H9 (cell line): ENCODE results near the gene MACROH2A1. TPM values are rescaled to one million over a fixed set of nuclear protein-coding genes. Genes with fewer than 3 reads are reported as not detected.

Experiments
- DNase-seq: peaks from one replicate; pipeline ENCODE4 v3.0.0-alpha.2; 2017
- H2AFZ ChIP-seq: one replicate; pipeline ENCODE4 v1.6.1; 2013; ENCODE audit warnings: mild to moderate bottlenecking, low read length, control low read depth, moderate library complexity
- H2AK5ac ChIP-seq: 2 replicates; pipeline ENCODE4 v1.6.1; 2013; ENCODE audit warnings: low read length, control low read depth, mixed read lengths; ENCODE audit not compliant: insufficient read length
- H2BK120ac ChIP-seq: one replicate; pipeline ENCODE4 v1.6.1; 2013; ENCODE audit warnings: low read depth, mild to moderate bottlenecking, low read length, control low read depth, inconsistent platforms; ENCODE audit not compliant: poor library complexity, severe bottlenecking
- H2BK12ac ChIP-seq: 2 replicates; pipeline ENCODE4 v1.6.1; 2013; ENCODE audit warnings: low read length, control low read depth, mixed read lengths, low read depth; ENCODE audit not compliant: insufficient read length
- H2BK15ac ChIP-seq: 2 replicates; pipeline ENCODE4 v1.6.1; 2013; ENCODE audit warnings: low read depth, low read length, control low read depth
- H2BK20ac ChIP-seq: one replicate; pipeline ENCODE4 v1.6.1; 2013; ENCODE audit warnings: low read depth, mild to moderate bottlenecking, low read length, control low read depth, inconsistent platforms; ENCODE audit not compliant: poor library complexity, severe bottlenecking
- H2BK5ac ChIP-seq: 2 replicates; pipeline ENCODE4 v1.6.1; 2013; ENCODE audit warnings: low read length, control low read depth, mixed read lengths; ENCODE audit not compliant: insufficient read length
- H3K14ac ChIP-seq: 2 replicates; pipeline ENCODE4 v1.6.1; 2013; ENCODE audit warnings: low read length, control low read depth; ENCODE audit not compliant: insufficient read depth
- H3K18ac ChIP-seq: 2 replicates; pipeline ENCODE4 v1.6.1; 2013; ENCODE audit warnings: low read depth, mild to moderate bottlenecking, mixed read lengths, low read length, control low read depth; ENCODE audit not compliant: insufficient read length
- H3K23ac ChIP-seq: 2 replicates; pipeline ENCODE4 v1.6.1; 2013; ENCODE audit warnings: low read length, control low read depth, mixed read lengths, low read depth; ENCODE audit not compliant: insufficient read length
- H3K23me2 ChIP-seq: 2 replicates; pipeline ENCODE4 v1.6.1; 2013; ENCODE audit warnings: low read depth, mild to moderate bottlenecking, mixed read lengths, low read length, control low read depth; ENCODE audit not compliant: insufficient read length, poor library complexity, severe bottlenecking
- H3K27ac ChIP-seq: 2 replicates; pipeline ENCODE4 v1.5.1; 2013; ENCODE audit warnings: low read length, control low read depth, mixed read lengths, low read depth; ENCODE audit not compliant: insufficient read length
- H3K27me3 ChIP-seq: 2 replicates; pipeline ENCODE4 v1.6.1; 2013; ENCODE audit warnings: low read length, control low read depth, inconsistent platforms; ENCODE audit not compliant: insufficient read depth
- H3K4ac ChIP-seq: 2 replicates; pipeline ENCODE4 v1.6.1; 2013; ENCODE audit warnings: low read depth, mild to moderate bottlenecking, control low read depth, inconsistent platforms, low read length, moderate library complexity
- H3K4me1 ChIP-seq: 2 replicates; pipeline ENCODE4 v1.6.1; 2013; ENCODE audit warnings: low read length, control low read depth, inconsistent platforms; ENCODE audit not compliant: insufficient read depth
- H3K4me2 ChIP-seq: 2 replicates; pipeline ENCODE4 v1.6.1; 2013; ENCODE audit warnings: low read length, control low read depth, mixed read lengths; ENCODE audit not compliant: insufficient read length, insufficient read depth
- H3K56ac ChIP-seq: 2 replicates; pipeline ENCODE4 v1.6.1; 2013; ENCODE audit warnings: low read depth, mild to moderate bottlenecking, mixed read lengths, low read length, control low read depth; ENCODE audit not compliant: insufficient read length
- H3K79me1 ChIP-seq: 2 replicates; pipeline ENCODE4 v1.6.1; 2013; ENCODE audit warnings: low read depth, mild to moderate bottlenecking, moderate library complexity, low read length, control low read depth, inconsistent platforms; ENCODE audit not compliant: insufficient read depth, poor library complexity, severe bottlenecking
- H3K79me2 ChIP-seq: 2 replicates; pipeline ENCODE4 v1.6.1; 2013; ENCODE audit warnings: low read length, control low read depth, inconsistent platforms; ENCODE audit not compliant: insufficient read depth
- H3K9ac ChIP-seq: 2 replicates; pipeline ENCODE4 v1.6.1; 2013; ENCODE audit warnings: low read length, control low read depth, mixed read lengths; ENCODE audit not compliant: insufficient read length; ENCODE audit errors: extremely low read depth
- H3K9me3 ChIP-seq: one replicate; pipeline ENCODE4 v1.6.1; 2013; ENCODE audit warnings: low read depth, low read length, inconsistent platforms; ENCODE audit not compliant: control insufficient read depth
- H3T11ph ChIP-seq: one replicate; pipeline ENCODE4 v1.6.1; 2013; ENCODE audit warnings: mild to moderate bottlenecking, low read length, control low read depth, inconsistent platforms
- H4K20me1 ChIP-seq: one replicate; pipeline ENCODE4 v1.6.1; 2013; ENCODE audit not compliant: control insufficient read depth, insufficient read length, insufficient read depth
- H4K5ac ChIP-seq: 2 replicates; pipeline ENCODE4 v1.6.1; 2013; ENCODE audit warnings: low read depth, mild to moderate bottlenecking, mixed read lengths, low read length, control low read depth; ENCODE audit not compliant: insufficient read length
- H4K8ac ChIP-seq: replicated peaks from 2 replicates; pipeline ENCODE4 v1.6.1; 2013; ENCODE audit warnings: low read length, control low read depth, mixed read lengths, low read depth; ENCODE audit not compliant: insufficient read length
- H4K91ac ChIP-seq: 2 replicates; pipeline ENCODE4 v1.6.1; 2013; ENCODE audit warnings: low read depth, mild to moderate bottlenecking, moderate library complexity, mixed read lengths, low read length, control low read depth; ENCODE audit not compliant: insufficient read length
- H3K27ac Mint-ChIP-seq, 3 experiments: 2 replicates in 2 of 3; 3 replicates in 1 of 3; pipeline ENCODE4 v1.8.0; 2020 to 2021; ENCODE audit warnings: mixed read lengths in 3 of 3, mild to moderate bottlenecking in 1 of 3, moderate library complexity in 1 of 3
- H3K27me3 Mint-ChIP-seq: 2 replicates; pipeline ENCODE4 v1.8.0; 2021; ENCODE audit warnings: low read depth, mild to moderate bottlenecking, moderate library complexity, mixed read lengths
- H3K36me3 Mint-ChIP-seq, 3 experiments: 2 replicates in 2 of 3; 3 replicates in 1 of 3; pipeline ENCODE4 v1.8.0; 2020 to 2021; ENCODE audit warnings: low read depth in 3 of 3, mixed read lengths in 3 of 3; ENCODE audit not compliant: insufficient read depth in 1 of 3
- H3K4me1 Mint-ChIP-seq, 2 experiments: 2 replicates each; pipeline ENCODE4 v1.8.0; 2020; ENCODE audit warnings: mixed read lengths in 2 of 2
- H3K4me3 Mint-ChIP-seq, 2 experiments: 2 replicates in 1 of 2; 3 replicates in 1 of 2; pipeline ENCODE4 v1.8.0; 2020 to 2021; ENCODE audit warnings: mild to moderate bottlenecking in 2 of 2, mixed read lengths in 2 of 2, moderate library complexity in 1 of 2
- H3K9me3 Mint-ChIP-seq, 2 experiments: 2 replicates in 1 of 2; 3 replicates in 1 of 2; pipeline ENCODE4 v1.8.0; 2020; ENCODE audit warnings: mild to moderate bottlenecking in 2 of 2, mixed read lengths in 2 of 2, moderate library complexity in 1 of 2
- CTCF ChIP-seq: fragments of 200-600 bp; sonication (generic); conservative IDR thresholded peaks from 3 replicates; pipeline ENCODE4 v1.8.0; 2021; ENCODE audit warnings: antibody characterized with exemption, mild to moderate bottlenecking
- WGBS: extraction: QIAGEN DNeasy Blood & Tissue Kit; methylation state at CpG from one replicate; pipeline ENCODE4 v1.1.7; 2013; ENCODE audit warnings: missing lambda C conversion rate, low lambda C conversion rate, mixed read lengths; ENCODE audit not compliant: insufficient read length; ENCODE audit errors: extremely low coverage; 5-methylcytosine and 5-hydroxymethylcytosine counted together
- total RNA-seq: library from RNA; stranded (reverse); gene quantifications from 2 replicates; pipeline ENCODE4 v1.2.1, GENCODE V29; 2021

The MACROH2A1 gene
- total RNA-seq, 1 experiment from 2014 or later: 111 TPM

DNA sequence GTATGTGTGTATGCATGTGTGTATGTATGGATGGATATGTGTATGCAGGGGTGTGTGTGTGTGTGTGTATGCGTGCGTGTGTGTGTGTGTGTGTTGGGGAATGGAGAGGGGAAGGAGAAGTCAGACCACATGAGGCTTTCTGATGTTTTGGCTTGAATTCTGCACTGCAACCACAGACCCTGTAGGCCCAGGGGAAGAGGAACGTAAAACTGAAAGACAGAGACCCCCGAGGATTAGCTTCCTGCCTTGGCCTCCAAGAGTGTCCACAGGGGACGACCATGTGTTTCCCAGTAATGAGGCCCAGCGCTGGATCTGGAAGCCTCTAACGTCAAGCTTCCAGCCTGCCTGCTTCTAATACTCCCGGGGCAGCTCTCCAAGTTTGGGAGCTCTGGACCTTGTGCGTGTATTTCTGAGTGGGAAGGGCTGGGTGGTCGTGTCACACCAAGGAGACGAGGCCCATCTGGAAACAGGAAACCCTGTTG lies 42.4 kb upstream of the MACROH2A1 start:
- H3K9ac ChIP-seq: no peak overlapping the region

More for the DNA sequence above, 42.4 kb upstream of the MACROH2A1 start:
- H3K4me1 Mint-ChIP-seq: peaks cover 7 to 14% of the 10 kb centered on the region in 2 experiments; a peak in 3 of 4 replicates
- Histone ChIP-seq H4K91ac (no peak overlapping the region), H2AK5ac (no peak overlapping the region), H3K9me3 (no peaks in the 10 kb centered on the region), H3T11ph (no peak overlapping the region), H3K27me3 (no peaks in the 10 kb centered on the region), H3K23me2 (no peaks in the 10 kb centered on the region), H3K27ac (no peak overlapping the region), H3K56ac (no peak overlapping the region), H3K4me2 (no peak overlapping the region), H2BK12ac (no peak overlapping the region), H2BK5ac (no peak overlapping the region), H3K18ac (no peak overlapping the region), H3K4ac (no peak overlapping the region), H3K79me1 (no peaks in the 10 kb centered on the region), H3K14ac (no peak overlapping the region), H2AFZ (no peak overlapping the region), H2BK20ac (no peak overlapping the region), H2BK15ac (no peak overlapping the region), H3K4me1 (no peaks in the 10 kb centered on the region), H4K20me1 (no peaks in the 10 kb centered on the region), H3K23ac (no peak overlapping the region), H4K8ac (no peak overlapping the region), H3K79me2 (no peaks in the 10 kb centered on the region), H2BK120ac (no peak overlapping the region), H4K5ac (no peak overlapping the region)
- no peaks in the 10 kb centered on the region for H3K9me3 Mint-ChIP-seq
- no peak overlapping the region for H3K27ac Mint-ChIP-seq
- H3K36me3 Mint-ChIP-seq: no peaks in the 10 kb centered on the region
- no peak for DNase-seq
- WGBS: no CpG with 5 or more reads among the region's 11 CpGs
- peaks cover 41% of the 10 kb centered on the region for H3K27me3 Mint-ChIP-seq
- TF ChIP-seq CTCF: no peak
- H3K4me3 Mint-ChIP-seq: no peak overlapping the region
